HS-27A (cell line): ENCODE results near the gene TOP3B.

Experiments used
- DNase-seq: peaks from one replicate; pipeline ENCODE4 v3.0.0-alpha.2; 2012; ENCODE audit warnings: low read depth, missing footprints

Gene TOP3B

DNA sequence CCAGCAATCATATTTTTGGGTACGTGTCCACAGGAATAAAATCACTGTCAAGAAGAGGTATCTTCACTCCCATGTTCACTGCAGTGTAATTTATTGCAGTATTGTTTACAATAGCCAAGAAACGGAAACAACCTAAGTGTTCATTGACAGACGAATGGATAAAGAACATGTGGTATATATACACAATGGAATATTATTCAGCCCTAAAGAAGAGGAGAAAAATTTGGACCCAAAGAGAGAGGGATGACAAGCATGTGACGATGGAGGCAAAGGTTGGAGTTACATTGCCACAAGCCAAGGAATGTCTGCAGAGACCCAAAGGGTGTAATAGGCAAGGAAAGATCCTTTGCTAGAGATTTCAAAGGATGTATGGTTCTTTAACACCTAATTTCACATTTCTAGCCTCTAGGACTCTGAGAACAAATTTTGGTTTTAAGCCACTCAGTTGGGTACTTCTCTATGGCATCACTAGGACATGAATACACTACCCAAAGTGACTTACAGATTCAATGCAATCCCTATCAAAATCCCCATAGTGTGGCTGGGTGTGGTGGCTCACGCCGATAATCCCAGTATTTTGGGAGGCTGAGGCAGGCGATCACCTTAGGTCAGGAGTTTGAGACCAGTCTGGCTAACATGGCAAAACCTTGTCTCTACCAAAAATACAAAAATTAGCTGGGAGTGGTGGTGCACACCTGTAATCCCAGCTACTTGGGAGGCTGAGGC is 31.1 kb upstream of the TOP3B start:
- DNase-seq = no peak

DNA sequence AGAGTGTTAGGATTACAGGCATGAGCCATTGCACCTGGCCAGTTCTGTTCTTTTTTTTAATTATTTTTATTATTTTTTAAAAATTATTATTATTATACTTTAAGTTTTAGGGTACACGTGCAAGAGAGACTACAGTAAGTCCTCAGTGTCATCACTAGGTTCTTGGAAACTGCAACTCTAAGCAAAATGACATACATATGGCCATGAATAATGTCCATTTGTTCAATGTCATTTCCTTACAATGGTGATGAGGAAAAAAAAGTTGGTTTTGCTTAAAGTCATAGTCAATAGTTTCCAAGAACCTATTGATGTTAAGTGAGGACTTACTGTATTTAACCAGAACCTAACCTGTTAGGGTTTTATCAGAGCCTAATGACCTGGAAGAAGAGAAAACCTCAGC is 29.4 kb upstream of the TOP3B start:
- DNase-seq = no peak

DNA sequence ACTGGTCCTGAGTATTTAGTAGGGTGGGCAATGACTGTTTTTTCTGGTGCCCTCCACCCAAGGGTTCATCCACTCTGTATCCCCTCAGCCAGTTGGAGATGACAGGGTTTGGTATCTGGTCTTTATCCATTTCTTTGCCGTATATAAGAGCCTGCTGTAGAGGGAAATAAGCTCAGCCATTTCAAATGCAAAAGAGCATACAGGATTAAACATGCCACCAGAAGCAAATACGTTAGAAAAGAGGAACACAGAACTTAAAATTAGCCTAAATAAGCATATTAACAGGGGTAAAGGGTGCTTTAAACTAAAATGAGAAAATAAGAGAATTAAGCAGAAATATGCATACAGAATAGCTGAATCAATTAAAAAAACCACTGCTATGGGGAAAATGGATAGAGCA is 27.8 kb upstream of the TOP3B start:
- no peak for DNase-seq

DNA sequence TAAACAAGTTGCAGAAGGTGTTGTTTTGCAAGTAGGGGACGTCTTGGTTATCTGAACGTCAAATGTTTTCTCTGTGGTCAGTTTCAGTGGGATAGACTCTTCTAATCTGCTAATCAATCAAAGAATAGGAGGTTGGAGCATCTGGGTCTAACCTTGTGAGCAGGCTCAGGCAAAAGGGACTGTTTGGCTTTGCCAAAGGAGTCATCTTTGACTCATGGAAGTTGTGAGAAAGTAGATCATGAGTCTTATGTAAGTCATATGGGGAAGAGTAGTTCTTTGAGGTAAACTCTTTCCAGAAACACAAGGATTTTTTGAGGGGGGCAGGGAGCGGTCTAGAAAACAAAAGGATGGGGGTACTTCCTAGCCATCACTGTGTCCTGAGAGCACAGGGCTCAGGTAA is 27.1 kb upstream of the TOP3B start:
- DNase-seq = no peak

DNA sequence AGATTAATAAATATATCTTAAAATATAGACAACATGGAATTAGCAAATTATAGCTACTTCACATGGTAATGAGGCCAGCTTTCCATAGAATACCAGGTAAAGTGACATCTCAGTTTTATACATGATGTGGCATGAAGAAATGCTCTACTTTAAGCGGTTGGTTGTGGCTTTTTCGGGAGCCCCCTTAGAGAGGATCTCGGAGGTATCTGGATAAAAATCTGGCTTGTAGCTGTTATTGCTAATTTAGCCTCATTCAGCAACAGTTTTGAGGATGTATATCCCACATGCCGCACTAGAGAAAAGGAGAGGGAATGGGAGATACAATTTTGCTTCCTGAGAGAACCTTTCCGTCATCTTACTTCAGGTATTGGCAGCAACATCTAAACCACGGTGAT is 24.0 kb upstream of the TOP3B start:
- DNase-seq = no peak

DNA sequence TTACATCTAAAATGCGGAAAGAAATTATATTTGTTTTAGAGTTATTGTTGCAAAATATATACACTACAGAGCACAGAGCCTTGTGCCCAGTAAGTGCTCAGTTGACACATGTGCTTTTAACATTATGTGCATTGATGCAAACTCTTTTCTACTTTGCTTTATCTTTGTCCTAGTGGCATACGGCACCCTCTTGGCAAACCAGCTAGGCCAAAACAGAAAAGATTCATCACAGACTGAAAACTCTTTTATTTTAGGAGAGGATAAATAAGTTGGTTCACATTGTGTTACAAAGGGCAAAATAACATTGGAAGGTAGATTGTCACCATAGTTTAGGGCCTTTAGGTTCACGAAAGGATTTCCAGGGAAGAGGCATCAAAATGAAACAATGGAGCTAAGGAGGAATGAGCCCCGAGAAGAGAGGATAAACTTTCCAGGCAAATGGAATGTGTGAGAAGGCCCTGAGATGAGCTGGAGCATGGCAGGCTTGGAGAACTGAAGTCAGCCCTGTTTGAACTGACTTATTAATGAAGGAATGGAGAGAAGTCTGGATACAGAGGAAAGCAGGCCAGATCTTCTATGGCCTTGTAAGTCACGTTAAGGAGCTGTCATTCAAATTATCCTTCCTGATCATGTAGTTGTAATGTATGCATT is 23.5 kb upstream of the TOP3B start:
- no peak for DNase-seq

DNA sequence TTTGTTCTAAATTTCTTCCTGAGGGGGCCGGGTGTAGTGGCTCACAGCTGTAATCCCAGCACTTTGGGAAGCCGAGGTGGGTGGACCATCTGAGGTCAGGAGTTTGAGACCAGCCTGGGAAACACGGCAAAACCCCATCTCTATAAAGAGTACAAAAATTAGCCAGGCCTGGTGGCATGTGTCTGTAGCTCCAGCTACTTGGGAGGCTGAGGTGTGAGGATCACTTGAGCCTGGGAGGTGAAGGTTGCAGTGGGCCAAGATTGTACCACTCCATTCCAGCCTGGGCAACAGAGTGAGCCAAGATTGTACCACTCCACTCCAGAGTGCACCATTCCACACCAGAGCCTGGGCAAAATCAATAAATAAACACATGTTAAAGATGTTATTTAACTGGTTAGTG is 20.6 kb upstream of the TOP3B start:
- DNase-seq = no peak

DNA sequence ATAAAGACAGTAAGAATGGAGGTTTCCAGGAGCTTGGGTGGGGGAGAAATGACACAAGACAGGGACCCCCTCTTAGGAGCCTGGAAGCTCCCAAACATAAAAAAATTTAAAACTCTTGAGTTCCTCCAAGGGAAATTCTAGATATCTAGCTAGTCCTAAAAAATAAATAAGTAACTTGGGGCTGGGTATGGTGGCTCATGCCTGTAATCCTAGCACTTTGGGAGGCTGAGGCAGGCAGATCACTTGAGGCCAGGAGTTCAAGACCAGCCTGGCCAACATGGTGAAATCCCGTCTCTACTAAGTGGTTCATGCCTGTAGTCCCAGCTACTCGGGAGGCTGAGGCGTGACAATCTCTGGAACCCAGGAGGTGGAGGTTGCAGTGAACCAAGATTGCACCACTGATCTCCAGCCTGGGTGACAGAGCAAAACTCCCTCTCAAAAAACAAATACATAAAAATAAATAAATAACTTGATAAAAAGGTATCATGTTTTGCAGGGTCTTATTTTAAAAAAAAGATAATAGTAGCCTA is 20.0 kb upstream of the TOP3B start:
- no peak for DNase-seq

DNA sequence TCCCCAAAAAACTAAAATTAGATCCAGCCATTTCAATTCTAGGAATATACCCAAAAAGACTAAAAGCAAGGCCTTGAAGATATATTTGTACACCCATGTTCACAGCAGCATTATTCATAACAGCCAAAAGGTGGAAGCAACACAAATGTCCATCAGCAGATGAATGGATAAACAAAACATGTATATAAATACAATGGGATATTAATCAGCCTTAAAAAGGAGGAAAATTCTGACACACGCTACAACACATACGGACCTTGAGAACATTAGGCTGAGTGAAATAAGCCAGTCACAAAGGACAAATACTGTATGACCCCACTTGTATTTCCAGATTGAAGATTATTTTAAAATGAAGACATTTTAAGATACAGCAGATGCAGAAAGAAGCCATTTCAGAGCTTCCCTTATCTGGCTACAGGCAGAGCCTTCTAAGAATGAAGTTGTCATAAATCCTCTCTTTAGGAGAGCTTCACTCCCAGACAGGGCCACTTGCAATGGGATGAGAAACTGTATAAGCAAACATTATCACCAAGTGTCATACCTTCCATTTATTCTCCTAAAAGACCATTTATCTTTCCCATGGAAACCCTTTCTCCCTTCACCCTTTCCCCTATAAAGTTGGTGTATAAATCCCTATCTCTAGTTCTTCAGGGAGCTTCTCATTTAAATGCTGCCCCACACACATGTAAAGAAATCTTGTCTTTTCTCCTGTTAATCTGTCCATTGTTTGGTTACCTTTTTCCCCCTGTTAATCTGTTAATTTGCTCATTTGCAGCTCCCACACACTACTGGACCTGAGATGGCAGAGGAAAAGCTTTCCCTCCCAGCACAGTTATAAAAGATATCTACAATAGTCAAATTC is 19.3 kb upstream of the TOP3B start:
- no peak for DNase-seq

DNA sequence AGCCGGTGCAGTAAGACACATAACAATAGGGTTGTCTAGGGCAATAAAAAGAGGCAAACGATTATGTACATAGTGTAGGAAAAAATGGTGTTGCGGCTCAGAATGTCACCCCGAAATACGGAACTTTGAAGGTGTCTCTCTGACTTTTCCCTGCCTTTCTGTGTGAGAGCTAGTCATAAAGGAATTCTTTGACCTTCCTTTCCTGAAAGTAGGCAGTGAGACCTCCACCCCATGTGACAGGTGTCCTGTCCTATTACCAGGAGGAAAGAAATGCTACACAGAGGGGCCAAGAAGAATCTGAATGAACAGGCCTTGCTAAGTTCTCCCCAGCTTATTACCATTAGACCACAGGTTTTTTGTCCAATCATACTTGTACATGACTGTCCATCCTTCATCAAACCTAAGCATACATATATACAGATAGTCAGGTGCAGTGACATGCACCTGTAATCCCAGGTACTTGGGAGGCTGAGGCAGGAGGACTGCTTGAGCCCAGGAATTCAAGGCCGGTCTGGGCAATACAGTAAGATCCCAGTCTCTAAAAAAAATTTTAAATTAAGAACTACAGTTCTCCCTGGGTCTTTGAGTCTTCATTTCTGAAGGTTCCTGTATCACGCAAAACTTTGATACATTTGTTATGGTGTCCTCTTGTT is 16.1 kb upstream of the TOP3B start:
- no peak for DNase-seq

DNA sequence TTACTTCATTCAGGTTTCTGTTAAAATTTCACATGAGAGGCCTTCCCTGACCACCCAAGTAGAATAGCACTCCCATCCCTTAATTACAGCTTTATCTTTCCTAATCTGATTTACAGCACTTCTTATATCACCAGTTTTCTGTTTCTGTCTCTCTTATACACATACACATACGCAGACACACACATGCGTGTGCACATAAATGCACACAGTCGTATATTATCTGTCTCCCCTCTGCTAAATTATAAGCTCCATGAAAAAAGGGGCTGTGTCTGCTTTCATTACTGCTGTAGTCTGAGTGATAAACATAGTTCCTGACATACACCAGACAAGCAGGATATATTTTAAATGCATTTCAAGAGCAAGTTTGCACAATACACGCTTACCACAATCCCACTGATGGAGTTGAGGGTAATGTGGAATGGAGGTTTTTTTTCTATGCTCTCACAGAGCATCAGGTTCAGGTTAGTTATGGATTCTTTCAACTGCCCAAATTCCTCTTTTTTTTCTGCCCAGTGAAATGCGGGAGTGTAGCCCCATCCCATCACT is 13.7 kb upstream of the TOP3B start:
- no peak for DNase-seq

DNA sequence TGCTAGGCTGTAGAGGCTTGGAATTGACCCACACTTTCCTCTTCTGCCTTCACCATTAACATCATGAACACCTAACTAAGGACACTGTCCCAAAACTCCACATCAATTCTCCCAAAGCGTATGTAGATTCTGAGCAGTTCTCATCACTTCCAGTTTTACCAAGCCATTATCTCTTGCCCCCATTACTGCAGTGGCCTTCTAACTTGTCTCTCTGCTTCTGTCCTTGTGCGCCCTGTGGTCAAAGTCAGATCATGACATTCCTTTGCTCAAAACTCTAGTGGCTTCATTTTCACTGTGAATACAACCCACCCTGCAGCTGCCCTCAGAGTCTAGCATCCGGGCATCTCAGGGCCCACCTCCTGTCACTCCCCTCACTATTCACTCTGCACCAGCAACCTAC is 13.1 kb upstream of the TOP3B start:
- no peak for DNase-seq

DNA sequence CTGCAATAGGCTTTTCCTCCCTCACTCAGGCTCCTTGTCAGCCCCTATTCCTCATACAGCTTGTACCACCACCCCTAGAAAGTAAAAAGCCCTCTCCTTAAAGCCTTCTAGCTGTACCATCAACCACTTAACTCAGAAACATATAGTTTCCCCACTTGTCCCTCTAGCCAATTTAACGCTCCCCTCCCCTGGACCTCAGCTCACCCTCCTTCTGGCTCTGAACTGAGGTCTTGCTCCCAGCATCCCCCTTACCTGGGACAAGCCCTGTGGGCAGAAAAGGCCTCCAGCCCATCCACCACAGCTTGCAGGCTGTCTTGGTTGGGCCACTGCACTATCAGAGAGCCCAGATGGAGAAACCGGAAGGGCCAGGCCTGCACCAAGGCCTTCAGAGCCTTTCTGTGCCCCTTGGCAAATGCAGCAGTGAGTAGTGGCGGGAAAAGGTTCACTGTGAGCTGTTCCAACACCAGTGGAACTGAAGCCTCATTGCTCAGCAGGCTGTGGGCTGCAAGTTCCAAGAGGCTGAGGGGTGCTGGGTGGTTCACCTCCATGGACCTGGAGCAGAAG is 12.4 kb upstream of the TOP3B start:
- DNase-seq = no peak

DNA sequence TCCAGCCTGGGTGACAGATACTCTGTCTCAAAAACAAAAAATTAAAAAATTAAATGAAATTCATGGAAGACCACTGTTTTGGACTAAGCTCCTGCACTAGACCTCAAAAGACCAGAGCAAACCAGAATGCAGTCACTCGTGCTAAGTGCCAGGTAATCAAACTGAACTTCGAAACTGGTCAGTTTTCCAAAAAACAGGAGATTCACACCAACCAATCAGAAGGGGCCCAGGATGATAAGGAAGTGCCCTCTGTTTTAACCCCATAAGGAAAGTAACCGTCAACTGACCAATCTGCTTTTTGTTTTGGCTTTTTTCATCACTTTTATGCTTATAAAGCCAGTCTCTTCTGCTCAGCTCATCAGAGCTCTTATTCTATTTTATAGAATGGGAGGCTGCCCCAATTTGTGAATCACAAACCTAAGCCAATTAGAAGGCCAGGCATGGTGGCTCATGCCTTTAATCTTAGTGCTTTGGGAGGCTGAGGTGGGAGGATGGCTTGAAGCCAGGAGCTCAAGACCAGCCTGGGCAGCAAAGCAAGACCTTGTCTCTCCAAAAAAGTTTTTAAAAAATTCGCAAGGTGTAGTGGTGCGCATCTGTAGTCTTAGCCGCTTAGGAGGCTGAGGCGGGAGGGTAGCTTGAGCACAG is 10.1 kb upstream of the TOP3B start:
- DNase-seq = no peak

DNA sequence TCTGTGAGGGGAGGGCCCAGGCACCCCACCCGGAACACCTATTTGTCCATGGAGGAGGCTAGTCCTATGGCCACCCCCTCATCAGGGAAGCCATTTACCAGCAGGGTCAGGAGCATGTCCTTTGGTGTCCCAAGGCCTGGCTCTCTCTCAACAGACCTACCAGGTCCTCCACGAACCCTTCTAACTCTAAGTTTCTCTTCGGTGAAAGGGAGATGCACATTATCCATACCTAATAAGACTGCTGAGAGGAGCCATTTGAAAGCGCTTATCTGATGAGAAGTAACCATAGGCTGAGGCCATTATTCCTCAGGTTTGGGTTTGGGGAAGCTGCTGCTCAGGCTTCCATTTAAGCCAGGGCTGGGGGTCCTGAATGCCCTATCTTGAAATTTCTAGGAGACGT is 9.2 kb upstream of the TOP3B start:
- no peak for DNase-seq

DNA sequence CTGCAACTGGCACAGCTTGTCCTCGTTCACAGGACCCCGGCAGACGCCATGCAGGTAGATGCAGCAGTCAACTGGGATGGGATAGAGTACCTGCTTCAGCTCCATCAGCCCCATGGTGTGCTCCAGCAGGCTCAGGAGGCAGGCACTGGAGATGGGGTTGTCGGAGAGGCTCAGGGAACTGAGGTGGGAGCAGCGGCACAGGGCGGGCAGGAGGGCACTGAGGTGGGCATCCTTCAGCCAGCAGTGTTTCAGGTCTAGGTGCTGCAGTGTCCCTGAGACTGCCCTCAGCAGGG is 8.7 kb upstream of the TOP3B start:
- no peak for DNase-seq

DNA sequence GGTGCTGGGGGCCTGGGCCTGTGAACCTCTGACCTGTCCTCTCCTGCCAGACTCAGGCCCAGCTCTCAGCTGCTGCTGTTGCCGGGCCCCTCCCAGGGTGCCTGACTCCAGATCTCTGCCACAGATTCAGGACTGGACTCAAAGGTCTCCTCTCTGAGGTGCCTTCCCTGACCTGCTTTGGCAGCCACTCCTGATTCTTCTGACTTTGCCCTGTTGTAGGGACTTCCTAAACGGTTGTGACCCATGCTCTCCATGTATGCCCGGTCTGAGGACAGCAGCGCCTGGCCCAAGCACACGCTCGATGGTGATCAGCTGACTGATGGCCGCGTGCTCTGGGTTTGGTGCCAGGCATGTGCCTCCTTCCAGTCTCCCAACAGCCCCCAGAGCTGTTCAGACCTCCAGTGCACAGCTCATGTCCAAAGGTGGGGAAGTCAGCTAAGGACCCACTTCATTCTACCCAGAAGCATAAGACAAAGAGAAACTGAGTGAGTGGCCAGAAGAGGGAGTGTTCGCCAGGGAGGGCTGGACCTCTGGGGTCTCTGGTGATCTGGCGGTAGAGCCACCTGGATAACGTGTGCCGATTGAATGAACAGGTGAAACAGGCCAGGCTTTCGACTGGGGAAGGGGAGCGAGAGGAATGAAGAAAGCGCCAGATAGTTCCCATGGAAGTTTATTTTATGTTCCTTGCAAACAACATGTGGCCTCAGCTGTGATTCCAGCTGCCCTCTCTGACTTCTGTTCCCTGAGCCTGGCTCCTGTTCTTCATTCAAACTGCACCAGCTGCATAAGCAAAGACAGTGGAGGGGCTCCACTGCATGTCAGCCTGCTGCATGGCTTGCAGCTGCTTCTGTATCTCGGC is 8.1 kb upstream of the TOP3B start:
- no peak for DNase-seq

DNA sequence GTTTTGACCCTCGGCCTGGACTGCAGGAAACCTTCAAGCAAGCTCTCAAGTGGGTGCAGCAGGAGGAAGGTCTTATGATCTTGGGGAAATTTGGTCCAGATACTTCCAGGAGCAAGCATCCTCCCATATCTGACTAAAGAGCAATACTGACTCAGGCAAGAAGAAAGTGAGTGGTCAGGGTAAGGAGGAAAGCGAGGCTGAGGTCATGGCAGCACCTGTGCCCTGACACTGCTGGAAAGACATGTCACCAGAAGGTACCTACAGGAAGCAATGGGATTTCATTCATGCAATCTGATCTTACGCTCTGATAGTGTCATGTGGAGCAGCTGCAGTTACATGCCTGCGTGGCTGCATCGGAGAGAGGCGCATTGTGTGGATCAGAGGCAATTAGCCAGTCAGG is 6.5 kb upstream of the TOP3B start:
- DNase-seq = no peak

DNA sequence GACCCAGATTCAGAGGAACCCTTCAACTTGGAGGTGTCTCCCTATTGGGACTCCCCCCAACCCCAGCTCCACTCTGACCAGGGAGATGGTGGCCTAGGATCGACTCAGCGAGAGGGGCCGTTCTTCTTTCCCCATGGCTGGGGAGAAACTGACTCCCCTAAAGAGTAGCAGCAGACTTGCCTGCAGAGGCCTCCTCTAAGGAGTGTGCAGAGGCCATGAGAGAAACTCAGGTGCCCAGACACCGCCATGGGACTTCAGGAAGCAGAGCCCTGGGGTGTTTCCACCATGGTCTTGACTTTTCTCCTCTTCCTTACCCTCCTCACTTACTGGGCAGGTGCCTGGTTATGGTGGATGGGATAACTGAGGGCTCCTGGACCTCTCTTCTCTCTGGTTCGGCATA is 2.6 kb upstream of the TOP3B start:
- DNase-seq = no peak

DNA sequence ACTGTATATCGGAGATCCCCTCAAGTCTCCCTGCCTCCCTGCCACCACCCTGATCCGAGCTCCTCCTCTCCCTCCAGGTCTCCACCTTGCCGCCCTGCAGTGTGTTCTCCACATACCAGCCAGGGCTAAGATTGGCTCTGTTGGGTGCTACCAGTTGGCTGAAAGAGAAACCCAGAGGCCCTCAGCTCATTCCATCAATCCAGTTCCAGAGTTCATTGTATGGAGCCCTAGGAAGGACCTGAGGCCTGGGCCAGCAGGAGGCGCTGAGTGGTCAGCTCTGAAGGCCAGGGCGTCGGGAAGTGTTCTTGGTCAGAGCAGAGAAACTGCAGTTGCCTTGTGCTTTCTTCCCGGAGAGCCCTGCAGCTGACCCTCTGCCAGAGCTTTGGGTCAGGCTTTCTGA is 2.2 kb upstream of the TOP3B start:
- DNase-seq = no peak

DNA sequence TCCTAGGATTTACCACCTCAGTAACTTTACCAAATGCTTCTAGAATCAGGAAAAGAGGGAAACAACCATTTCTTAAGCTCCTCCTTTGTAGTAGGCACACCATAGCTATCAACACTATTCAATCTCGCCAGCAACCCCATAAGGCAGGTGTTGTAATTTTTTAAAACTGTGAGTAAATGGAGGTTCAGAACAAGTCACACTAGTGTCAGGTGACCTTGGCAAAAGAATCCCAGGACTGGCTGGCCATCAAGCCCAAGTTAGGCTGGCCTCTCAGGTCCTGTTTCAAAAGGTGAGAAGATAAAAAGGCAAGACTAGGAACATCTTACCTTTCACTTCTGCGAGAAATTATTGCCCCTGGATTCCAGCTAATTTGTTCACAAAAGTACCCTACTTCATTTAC is 713 bp downstream of the TOP3B start:
- no peak for DNase-seq
